OCI-LY3 (cell line): ENCODE data around the gene HOXB3.

Source experiments
- H2AFZ ChIP-seq: fragments of 200-600, 300-600 bp; shearing (Covaris generic); 2 replicates; pipeline ENCODE4 v1.6.0; 2014; ENCODE audit warnings: antibody characterized with exemption, low read depth, low read length
- H3K27ac ChIP-seq: fragments of 200-600, 300-600 bp; sonication (generic); 2 replicates; pipeline ENCODE4 v1.5.1; 2014; ENCODE audit warnings: mild to moderate bottlenecking, low read length, moderate library complexity, mixed read lengths
- H3K27me3 ChIP-seq: fragments of 200-600, 300-600 bp; sonication (generic); 2 replicates; pipeline ENCODE4 v1.6.1; 2014; ENCODE audit warnings: low read depth, low read length, mixed read lengths
- H3K36me3 ChIP-seq: fragments of 200-600, 300-600 bp; sonication (generic); replicated peaks from 2 replicates; pipeline ENCODE3; 2014; ENCODE audit warnings: low read depth, low read length, mixed read lengths
- H3K4me1 ChIP-seq: fragments of 300-600, 200-600 bp; sonication (generic); 2 replicates; pipeline ENCODE4 v1.6.1; 2014; ENCODE audit warnings: low read length, mixed read lengths
- H3K4me2 ChIP-seq: fragments of 200-600, 300-600 bp; sonication (generic); 2 replicates; pipeline ENCODE4 v1.6.1; 2014; ENCODE audit warnings: low read length, mixed read lengths
- H3K4me3 ChIP-seq: fragments of 300-600, 200-600 bp; sonication (generic); 2 replicates; pipeline ENCODE4 v1.5.1; 2014; ENCODE audit warnings: antibody characterized with exemption, mild to moderate bottlenecking, low read length, moderate library complexity
- H3K79me2 ChIP-seq: fragments of 300-600, 200-600 bp; shearing (Covaris generic); 2 replicates; pipeline ENCODE4 v1.6.1; 2014; ENCODE audit warnings: mild to moderate bottlenecking, low read length, mixed read lengths
- H3K9ac ChIP-seq: fragments of 300-600, 200-600 bp; shearing (Covaris generic); 2 replicates; pipeline ENCODE4 v1.6.0; 2014; ENCODE audit warnings: mild to moderate bottlenecking, low read length, moderate library complexity
- H3K9me3 ChIP-seq: fragments of 200-600, 300-600 bp; shearing (Covaris generic); 2 replicates; pipeline ENCODE4 v1.6.1; 2014; ENCODE audit warnings: low read length, mixed read lengths; ENCODE audit not compliant: insufficient read depth
- H4K20me1 ChIP-seq: fragments of 200-600, 300-600 bp; sonication (generic); 2 replicates; pipeline ENCODE4 v1.6.1; 2016; ENCODE audit warnings: low read length, mixed read lengths; ENCODE audit not compliant: insufficient read depth
- EZH2phosphoT487 ChIP-seq: fragments of 200-600 bp; shearing (Covaris generic); IDR thresholded peaks from 2 replicates; pipeline ENCODE4 v1.6.1; 2018; ENCODE audit warnings: antibody characterized with exemption, mixed run types, low read depth
- TF ChIP-seq, protein P1 (sequence below): fragments of 200-600, 300-600 bp; sonication (generic); IDR thresholded peaks from 2 replicates; pipeline ENCODE4 v1.5.1; 2014; ENCODE audit warnings: antibody characterized with exemption, low read length, low read depth

HOXB3 gene

DNA sequence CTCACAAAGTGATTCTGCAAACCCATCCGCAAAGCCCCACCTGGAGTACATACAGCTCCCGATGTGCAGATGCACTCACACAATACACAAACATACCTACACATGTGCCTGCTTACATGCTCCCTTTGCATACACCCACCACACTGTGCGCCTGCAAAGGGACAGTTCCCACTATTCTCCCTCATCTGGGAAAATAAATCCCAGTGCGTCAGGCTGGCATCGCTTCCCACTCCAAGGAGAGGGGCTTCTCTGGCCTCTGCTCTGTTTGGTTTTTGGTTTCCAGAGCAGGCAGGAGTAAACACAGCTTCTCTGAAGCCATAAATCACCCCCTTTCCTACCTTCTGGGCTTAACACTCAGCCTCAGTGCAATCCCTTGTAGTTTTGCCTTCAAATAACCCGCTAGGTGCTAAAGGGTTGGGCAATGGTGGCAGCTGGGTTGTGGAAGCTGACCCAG, 26.6 kb downstream of the HOXB3 start:
- no peaks in the 10 kb centered on the region for H4K20me1 ChIP-seq
- no peaks in the 10 kb centered on the region for H3K27me3 ChIP-seq
- H3K79me2 ChIP-seq, result peaks cover 40% of the 10 kb centered on the region
- peak overlapping the region; percentile 16; the same call in 1 of the 2 replicates for H3K27ac ChIP-seq
- peaks cover 37% of the 10 kb centered on the region for H3K4me1 ChIP-seq
- H3K4me3 ChIP-seq, result peak overlapping the region; percentile 71
- peaks cover 25% of the 10 kb centered on the region for H3K36me3 ChIP-seq
- H3K9me3 ChIP-seq, result no peaks in the 10 kb centered on the region
- H2AFZ ChIP-seq, result no peak overlapping the region
- no peak for TF ChIP-seq EZH2phosphoT487
- TF ChIP-seq, protein P1, sequence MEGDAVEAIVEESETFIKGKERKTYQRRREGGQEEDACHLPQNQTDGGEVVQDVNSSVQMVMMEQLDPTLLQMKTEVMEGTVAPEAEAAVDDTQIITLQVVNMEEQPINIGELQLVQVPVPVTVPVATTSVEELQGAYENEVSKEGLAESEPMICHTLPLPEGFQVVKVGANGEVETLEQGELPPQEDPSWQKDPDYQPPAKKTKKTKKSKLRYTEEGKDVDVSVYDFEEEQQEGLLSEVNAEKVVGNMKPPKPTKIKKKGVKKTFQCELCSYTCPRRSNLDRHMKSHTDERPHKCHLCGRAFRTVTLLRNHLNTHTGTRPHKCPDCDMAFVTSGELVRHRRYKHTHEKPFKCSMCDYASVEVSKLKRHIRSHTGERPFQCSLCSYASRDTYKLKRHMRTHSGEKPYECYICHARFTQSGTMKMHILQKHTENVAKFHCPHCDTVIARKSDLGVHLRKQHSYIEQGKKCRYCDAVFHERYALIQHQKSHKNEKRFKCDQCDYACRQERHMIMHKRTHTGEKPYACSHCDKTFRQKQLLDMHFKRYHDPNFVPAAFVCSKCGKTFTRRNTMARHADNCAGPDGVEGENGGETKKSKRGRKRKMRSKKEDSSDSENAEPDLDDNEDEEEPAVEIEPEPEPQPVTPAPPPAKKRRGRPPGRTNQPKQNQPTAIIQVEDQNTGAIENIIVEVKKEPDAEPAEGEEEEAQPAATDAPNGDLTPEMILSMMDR, result no peak
- peak overlapping the region; percentile 60 for H3K4me2 ChIP-seq
- H3K9ac ChIP-seq, result peak overlapping the region; percentile 63

DNA sequence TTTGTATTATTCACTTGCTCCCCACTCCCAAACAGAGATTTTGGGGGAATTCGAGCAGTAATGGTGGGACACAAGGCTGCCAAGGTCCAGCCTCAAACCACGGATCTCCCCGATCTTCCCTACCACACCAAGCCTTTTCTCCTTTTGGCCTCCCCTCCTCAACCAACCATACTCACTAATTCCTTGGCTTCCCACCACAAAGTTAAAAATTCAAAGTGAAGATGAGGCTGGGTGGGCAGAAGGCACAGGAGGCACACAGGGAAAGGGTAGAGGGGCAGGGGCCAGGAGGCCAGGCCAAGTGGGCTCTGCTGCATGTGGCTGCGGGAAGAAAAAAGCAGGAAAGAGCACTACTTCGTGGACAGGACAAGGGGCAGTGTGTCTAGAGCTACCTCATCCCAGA, 27.1 kb downstream of the HOXB3 start:
- TF ChIP-seq, protein P1, result no peak
- no peak for TF ChIP-seq EZH2phosphoT487
- H3K27ac ChIP-seq, result peak overlapping the region; percentile 10; the same call in 1 of the 2 replicates
- no peak overlapping the region for H2AFZ ChIP-seq
- H3K4me1 ChIP-seq, result peaks cover 37% of the 10 kb centered on the region
- H3K27me3 ChIP-seq, result no peaks in the 10 kb centered on the region
- peak overlapping the region; percentile 60 for H3K4me2 ChIP-seq
- peaks cover 35% of the 10 kb centered on the region for H3K79me2 ChIP-seq
- peak overlapping the region; percentile 71 for H3K4me3 ChIP-seq
- no peaks in the 10 kb centered on the region for H3K9me3 ChIP-seq
- H3K36me3 ChIP-seq, result peaks cover 25% of the 10 kb centered on the region
- H3K9ac ChIP-seq, result peak overlapping the region; percentile 63
- no peaks in the 10 kb centered on the region for H4K20me1 ChIP-seq

DNA sequence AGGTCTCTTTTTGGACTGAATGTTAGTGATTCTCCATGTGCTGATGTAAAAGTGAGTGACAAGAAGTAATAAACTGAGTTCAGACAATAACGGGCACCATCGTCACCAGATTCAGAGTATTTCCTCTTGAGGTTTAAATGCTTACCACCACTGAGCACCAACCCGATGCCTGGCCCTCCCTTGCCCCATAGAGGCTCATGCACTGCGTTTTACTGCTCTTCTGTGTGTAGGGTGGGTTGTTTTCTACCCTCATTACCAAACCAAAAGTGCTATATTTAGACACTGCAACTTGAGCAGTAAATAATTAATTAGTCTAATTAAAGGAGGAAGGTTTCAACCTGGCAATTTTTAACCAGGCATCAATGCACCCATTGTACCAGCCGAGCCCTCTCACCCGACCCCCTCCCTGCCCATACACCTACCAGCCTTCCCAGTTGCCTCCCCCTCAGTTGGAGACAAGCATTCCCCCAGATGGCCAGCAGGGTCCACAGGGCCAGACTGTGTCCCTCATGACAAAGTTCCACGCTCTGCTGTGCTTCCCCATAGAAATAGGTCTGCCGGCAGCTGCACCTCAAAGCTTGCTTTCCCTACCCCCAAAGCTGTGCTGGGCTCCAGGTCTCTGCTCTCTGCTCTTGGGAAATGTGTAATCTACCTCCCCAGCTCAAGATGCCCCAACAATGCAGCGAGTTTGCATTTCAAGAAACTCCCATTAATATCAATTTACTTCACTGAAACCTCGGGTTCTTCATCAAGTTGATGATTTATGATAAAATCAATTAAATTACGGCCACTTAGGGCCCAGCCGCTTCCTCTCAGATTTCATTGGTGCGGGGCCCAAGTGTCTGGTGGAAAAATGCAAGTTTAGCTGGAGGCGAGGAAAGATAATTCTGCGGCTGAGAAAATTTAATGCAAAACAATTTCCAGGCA, 27.9 kb downstream of the HOXB3 start:
- peak overlapping the region; percentile 10; the same call in 1 of the 2 replicates for H3K27ac ChIP-seq
- TF ChIP-seq EZH2phosphoT487, result no peak
- TF ChIP-seq, protein P1, result no peak
- H3K4me1 ChIP-seq, result peaks cover 37% of the 10 kb centered on the region
- no peaks in the 10 kb centered on the region for H4K20me1 ChIP-seq
- H3K27me3 ChIP-seq, result no peaks in the 10 kb centered on the region
- peak overlapping the region; percentile 60 for H3K4me2 ChIP-seq
- no peak overlapping the region for H2AFZ ChIP-seq
- no peaks in the 10 kb centered on the region for H3K9me3 ChIP-seq
- peaks cover 34% of the 10 kb centered on the region for H3K79me2 ChIP-seq
- peak overlapping the region; percentile 63 for H3K9ac ChIP-seq
- H3K4me3 ChIP-seq, result peak overlapping the region; percentile 71
- H3K36me3 ChIP-seq, result peaks cover 25% of the 10 kb centered on the region
